ENCODE measurements around the gene FAM53B.

FAM53B gene

GRCh38 chr10:124646483-124647352 is 97.5 kb downstream of the FAM53B start:
- H3K4me1 ChIP-seq (ENCODE audit: control insufficient read depth, insufficient read depth, low read length) = no peaks in the 10 kb centered on the region
- H3K9me3 ChIP-seq (ENCODE audit: control insufficient read depth, insufficient read depth, low read depth, low read length) = no peaks in the 10 kb centered on the region
- ChIA-PET CTCF (interaction anchor here (0.8 kb wide), 1 partner anchor 14 kb away, joined by 3 read pairs; no protein-coding TSS in a partner anchor), POLR2A (no interaction called here)
- peak; percentile 92 for TF ChIP-seq ZNF664 (tag by site-specific recombination; IDR thresholded peaks at IDR 0.05)
- TF ChIP-seq ZNF704 (tag by site-specific recombination; IDR thresholded peaks at IDR 0.05) = no peak
- peak; percentile 31; the same call in 1 of the 2 replicates for TF ChIP-seq FEZF1 (tag by site-specific recombination; IDR thresholded peaks at IDR 0.05)
- TF ChIP-seq SP2 (tag by site-specific recombination; IDR thresholded peaks at IDR 0.05) = no peak
- TF ChIP-seq ZBTB48 (tag by site-specific recombination; IDR thresholded peaks at IDR 0.05) = peak; percentile 30; the same call in 1 of the 2 replicates
- TF ChIP-seq ZNF785 (tag by site-specific recombination; IDR thresholded peaks at IDR 0.05) = no peak
- no peak overlapping the region for H3K27ac ChIP-seq (ENCODE audit: extremely low read depth, low read depth, low read length)
- H3K4me3 ChIP-seq (ENCODE audit: low read depth, low read length) = no peak overlapping the region
- peaks cover 0 to 6% of the 10 kb centered on the region in 2 experiments; a peak in 1 of 3 replicates for H3K36me3 ChIP-seq (ENCODE audit: control insufficient read depth in 2 of 2, insufficient read depth in 1 of 2, low read length in 2 of 2)

GRCh38 chr10:124645467-124646095 is 98.6 kb downstream of the FAM53B start:
- H3K4me1 ChIP-seq (ENCODE audit: control insufficient read depth, insufficient read depth, low read length) = no peaks in the 10 kb centered on the region
- H3K36me3 ChIP-seq (ENCODE audit: control insufficient read depth in 2 of 2, insufficient read depth in 1 of 2, low read length in 2 of 2) = peaks cover 0 to 6% of the 10 kb centered on the region in 2 experiments; a peak in 1 of 3 replicates
- no peaks in the 10 kb centered on the region for H3K9me3 ChIP-seq (ENCODE audit: control insufficient read depth, insufficient read depth, low read depth, low read length)
- CTCF ChIA-PET = interaction anchor here (0.7 to 1.6 kb wide), 2 partner anchors 96 to 1769 kb away, joined by 3 to 6 read pairs; no protein-coding TSS in a partner anchor
- no peak overlapping the region for H3K4me3 ChIP-seq (ENCODE audit: low read depth, low read length)
- no peak for TF ChIP-seq ZBTB7A (tag by site-specific recombination; IDR thresholded peaks at IDR 0.05; ENCODE audit: low read depth)
- TF ChIP-seq GLIS1 (tag by site-specific recombination; IDR thresholded peaks at IDR 0.05) = peak; percentile 32; the same call in 1 of the 2 replicates
- POLR2A ChIA-PET = no interaction called here
- no peak overlapping the region for H3K27ac ChIP-seq (ENCODE audit: extremely low read depth, low read depth, low read length)

- POLR2A ChIA-PET = no interaction called here
- Histone ChIP-seq H3K27ac (ENCODE audit: extremely low read depth, low read depth, low read length) (no peak overlapping the region), H3K4me1 (ENCODE audit: control insufficient read depth, insufficient read depth, low read length) (no peaks in the 10 kb centered on the region), H3K9me3 (ENCODE audit: control insufficient read depth, insufficient read depth, low read depth, low read length) (no peaks in the 10 kb centered on the region), H3K4me3 (ENCODE audit: low read depth, low read length) (no peak overlapping the region), H3K36me3 (ENCODE audit: control insufficient read depth in 2 of 2, insufficient read depth in 1 of 2, low read length in 2 of 2) (peaks cover 0 to 6% of the 10 kb centered on the region in 2 experiments; a peak in 1 of 3 replicates)
- TF ChIP-seq ZFP41 (tag by site-specific recombination; IDR thresholded peaks at IDR 0.05; ENCODE audit: borderline replicate concordance) = no peak
- no peak for TF ChIP-seq ZNF660 (tag by site-specific recombination; IDR thresholded peaks at IDR 0.05)
- TF ChIP-seq ZBTB17 (tag by site-specific recombination; IDR thresholded peaks at IDR 0.05) = no peak
- TF ChIP-seq YY1 (tag by site-specific recombination; IDR thresholded peaks at IDR 0.05) = no peak
- no peak for TF ChIP-seq ZBTB21 (tag by site-specific recombination; IDR thresholded peaks at IDR 0.05)
- no peak for TF ChIP-seq ZNF148 (tag by site-specific recombination; IDR thresholded peaks at IDR 0.05; ENCODE audit: borderline replicate concordance)
- no peak for TF ChIP-seq ZNF645 (tag by site-specific recombination; IDR thresholded peaks at IDR 0.05)
- TF ChIP-seq ZBTB6 (tag by site-specific recombination; IDR thresholded peaks at IDR 0.05) = no peak
- no peak for TF ChIP-seq ZNF169 (tag by site-specific recombination; IDR thresholded peaks at IDR 0.05)
- TF ChIP-seq ZNF114 (tag by site-specific recombination; IDR thresholded peaks at IDR 0.05) = no peak
- no peak for TF ChIP-seq ZNF19 (tag by site-specific recombination; IDR thresholded peaks at IDR 0.05; ENCODE audit: low read depth)
- TF ChIP-seq ATF2 (tag by site-specific recombination; IDR thresholded peaks at IDR 0.05; ENCODE audit: low read depth) = no peak
- CTCF ChIA-PET = interaction anchor here (0.6 to 1.6 kb wide), 2 partner anchors 97 to 110 kb away, joined by 3 to 6 read pairs; no protein-coding TSS in a partner anchor
These were observed 99.3 kb downstream of the FAM53B start for GRCh38 chr10:124644771-124645415.
